HG03442 (cell line): ENCODE results near the gene PBX4.

Experiments used
- ATAC-seq: cut with Tn5 transposase; IDR thresholded peaks from one replicate; pipeline ENCODE4 v1.9.1; 2021; ENCODE audit warnings: mild to moderate bottlenecking, moderate library complexity; ENCODE audit not compliant: unreplicated experiment

PBX4 gene

DNA sequence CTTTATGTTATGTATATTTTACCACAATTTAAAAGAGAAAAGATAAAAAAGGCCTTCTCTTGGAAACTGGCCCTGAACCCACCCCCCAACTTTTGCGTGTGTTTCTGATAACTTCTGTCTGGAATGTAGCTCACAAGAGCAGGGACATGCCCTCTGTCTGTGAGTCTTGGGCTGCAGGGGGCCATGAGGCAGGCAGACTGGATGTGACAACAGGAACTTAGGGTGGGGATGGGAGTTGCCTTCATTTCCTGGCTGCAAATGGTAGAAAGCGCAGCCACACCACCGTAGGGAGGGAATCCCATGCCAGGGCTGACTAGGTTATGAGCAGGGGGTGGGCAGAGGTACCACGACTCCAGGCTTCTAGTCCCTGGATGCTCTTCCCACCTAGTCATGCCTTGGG, 58.6 kb downstream of the PBX4 start:
- ATAC-seq: no peak

DNA sequence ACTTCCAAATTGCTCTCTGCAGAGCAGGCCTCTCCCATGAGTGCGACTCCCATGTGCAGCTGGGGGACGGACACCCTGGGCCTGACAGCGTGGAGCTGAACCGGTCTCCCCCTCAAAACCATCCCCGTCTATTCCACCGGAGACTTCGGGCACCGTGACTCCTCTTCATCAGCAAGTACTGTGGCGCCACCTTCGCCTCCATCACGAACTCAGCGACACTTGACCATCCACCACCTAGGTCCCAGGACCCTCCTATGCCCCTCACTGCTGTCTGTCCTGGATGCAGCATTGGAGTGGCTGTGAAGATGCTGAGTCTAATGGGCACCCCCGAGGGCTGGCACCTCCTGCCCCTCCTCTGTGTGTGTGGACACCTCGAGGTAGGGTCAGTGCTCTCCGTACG, 59.9 kb downstream of the PBX4 start:
- no peak for ATAC-seq

DNA sequence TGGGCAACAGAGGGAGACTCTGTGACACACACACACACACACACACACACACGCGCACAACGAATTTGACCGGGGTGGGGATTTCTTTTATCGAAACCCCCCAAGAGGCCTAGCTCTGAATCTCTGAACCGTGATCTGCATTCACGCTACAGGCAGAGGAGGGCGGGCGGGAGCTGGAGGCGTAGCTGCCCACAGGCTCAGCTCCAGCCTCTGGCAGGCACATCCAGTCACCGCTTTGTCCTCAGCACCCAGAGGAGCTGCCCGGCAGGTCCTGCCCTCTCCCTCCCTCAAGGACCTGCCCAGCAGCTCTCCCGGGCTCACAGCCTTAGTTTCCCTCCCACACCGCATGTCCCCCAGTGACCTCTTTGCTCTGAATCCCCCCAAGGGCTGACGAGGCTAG, 60.4 kb downstream of the PBX4 start:
- no peak for ATAC-seq

DNA sequence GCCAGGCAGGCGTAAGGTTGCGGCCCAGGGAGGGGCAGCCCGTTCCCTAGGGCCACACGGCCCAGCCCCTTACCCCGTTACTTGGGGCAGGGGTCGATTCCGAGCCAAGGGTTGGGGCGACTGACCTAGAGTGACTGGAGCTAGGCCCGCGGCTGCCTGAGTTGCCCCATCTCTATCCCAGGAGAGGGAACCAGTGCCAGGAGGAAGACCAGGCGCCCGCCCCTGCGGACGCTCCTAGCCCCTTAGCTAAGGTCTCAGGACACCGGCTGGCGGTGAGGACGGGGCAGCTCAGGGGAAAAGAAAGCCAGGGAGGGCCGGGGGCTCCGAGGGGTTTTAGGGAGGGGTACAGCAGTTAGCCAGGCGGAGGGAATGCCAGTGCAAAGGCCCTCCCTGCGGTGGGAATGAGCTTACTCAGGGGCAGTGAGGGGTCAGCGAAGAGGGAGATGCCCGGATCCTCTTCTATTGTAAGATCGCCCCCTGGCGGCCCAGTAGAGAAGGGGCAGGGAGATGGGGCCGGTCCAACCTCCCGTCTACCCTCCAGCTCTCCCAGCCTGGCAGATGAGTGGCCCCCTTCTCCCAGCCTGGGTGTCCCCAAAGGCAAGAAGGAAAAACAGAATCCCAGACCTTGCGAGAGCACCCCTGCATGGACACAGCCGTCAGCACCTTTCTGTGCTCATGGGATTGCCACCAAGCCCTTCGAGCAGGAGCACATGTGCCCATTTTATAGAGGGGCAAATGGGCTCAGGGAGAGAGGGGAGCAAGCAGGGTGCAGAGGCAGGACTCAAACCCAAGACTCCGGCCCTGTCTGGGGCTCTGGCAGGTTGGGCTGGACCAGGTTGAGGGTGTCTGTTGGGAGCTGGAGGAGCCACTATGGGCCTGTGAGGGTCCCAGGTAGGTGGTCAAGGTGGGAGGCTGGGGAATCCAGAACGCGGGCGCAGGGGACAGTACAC, 64.1 kb downstream of the PBX4 start:
- ATAC-seq: peak; percentile 50

DNA sequence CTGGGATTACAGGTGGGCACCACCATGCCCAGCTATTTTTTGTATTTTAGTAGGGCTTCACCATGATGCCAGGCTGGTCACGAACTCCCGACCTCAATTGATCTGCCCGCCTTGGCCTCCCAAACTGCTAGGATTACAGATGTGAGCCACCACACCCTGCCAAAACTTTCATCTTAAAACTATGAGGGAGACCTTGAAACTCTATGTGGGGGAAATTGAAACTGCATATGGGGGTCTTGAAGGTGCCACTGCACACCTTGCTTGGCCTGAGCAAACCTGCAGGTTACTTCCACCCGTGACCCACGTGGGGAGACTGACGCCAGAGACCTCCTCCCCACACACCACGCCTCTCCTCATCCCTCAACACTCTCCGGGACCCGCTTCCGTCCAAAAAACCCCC, 64.8 kb downstream of the PBX4 start:
- no peak for ATAC-seq

DNA sequence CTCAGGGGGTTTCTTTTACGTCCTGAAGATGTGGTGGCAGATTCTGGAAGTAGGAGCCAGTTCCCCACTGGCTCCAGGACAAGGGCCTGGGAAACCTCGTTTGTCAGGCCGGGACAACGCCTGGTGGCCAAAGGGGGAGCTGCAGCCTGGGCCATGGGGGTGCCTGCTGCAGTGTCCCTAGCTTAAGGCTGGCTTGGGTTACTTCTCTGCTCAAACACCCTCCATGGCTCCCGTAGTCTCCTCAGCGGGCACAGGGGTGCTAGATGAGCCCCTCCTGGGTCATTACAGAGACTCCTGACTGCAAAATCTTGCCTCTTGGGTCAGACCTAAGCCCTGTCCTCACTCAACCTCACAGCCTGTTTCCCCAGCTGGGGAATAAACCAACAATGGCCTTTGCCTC, 65.7 kb downstream of the PBX4 start:
- ATAC-seq: no peak

DNA sequence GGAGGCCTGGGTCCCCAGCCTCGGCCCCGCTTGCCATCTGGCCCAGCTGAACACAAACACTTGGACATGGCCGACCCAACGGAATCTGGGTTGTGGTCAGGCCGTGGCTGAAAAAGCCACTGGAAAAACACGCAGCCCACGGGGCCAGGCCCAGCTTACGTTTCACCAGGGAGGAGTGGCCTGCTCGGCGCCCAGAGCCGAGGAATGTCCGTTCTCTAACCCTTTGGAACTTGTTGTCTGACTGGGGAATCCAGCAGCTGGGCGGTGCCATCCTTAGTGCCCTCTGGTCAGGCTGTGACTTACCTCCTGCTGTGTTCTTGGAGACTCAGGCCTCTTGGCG, 66.7 kb downstream of the PBX4 start:
- no peak for ATAC-seq

DNA sequence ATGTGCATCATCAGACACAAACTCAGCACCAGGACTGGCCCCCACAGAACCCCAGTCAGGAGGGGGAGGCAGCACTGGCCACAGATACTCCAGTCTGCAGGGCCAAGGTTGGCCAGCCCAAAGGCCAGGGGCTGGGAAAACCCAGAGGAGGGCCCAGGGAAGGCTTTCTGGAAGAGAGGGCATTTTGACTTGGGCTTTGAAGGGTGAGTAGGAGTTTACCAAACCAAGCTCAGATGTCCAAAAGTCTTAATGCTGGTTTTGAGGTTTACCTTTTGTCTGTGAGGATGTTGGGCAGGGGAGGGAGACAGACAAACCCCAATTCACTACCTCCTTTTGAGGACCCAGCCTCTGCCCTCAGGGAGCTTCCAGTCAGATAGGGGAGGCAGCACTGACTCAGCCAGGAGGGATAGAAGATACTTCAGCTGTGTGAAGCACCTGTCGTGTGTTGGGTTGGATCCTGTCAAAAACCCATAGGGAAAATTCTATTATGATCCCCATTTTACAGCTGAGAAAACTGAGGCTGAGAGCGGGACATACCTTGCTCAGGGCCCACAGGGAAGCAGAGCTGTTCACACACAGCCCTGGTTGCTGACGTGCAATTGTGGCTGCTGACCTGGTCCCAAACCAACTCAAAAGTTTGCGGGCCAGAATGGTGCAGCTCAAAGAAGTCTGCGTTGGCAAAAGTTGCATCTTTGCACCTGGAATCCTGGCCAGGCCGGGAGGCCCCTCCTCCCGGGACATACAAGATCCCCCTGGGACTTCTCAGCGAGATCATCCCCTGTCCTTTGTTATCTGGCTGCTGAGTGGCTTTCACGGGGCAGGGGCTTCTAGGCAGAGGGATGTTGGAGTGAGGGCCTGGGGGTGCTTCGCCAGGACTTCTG, 67.3 kb downstream of the PBX4 start:
- ATAC-seq: no peak

DNA sequence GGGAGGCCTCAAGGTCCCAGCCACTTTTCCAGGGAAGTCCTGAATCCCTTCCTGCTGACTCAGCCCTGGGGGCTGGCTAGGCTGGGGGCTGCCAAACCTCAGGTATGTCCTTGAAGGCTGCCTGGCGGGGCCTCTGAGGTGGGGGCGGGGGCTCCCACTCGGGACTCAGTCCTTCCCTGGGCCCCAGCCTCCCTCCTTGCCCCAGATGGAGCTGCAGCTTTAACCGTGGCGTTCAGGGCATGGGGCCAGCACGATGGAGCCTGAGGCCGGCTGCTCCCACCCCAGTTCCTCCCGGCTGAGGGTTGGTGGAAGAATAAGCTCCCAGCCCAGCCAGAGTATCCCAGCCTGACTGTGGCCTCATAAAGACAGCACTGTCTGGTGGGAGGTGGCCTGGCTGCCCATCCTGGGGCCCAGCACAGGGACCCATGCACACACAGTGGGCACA, 68.0 kb downstream of the PBX4 start:
- ATAC-seq: no peak

DNA sequence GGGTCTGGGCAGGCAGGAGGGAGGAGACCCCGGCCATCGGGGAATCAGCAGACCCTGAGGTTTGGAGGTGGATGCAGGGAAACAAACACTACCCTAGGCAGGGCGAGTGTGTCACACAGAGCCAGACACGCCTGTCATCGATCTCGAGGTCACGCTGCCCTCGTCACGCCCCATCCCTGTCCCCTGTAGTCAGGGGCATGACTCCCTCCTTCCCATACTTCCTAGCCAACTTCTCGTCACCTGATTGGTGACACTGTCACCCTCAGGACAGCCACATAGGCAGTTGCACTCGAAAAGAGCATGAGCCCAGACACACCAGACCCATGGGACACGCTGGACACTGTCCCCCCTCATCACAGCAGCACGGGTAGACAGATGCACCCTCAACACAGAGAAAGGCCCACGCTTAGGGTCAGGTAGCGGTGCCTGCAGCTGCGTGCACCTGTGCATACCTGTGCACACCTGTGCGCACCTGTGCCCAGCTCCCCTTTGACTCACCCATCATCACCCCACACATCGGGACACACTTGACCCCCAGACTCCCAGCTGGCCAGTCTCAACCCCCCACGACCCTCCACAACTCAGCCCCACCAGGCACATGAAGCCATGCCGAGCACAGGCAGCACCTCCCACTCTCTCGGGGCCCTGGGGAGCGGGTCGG, 68.6 kb downstream of the PBX4 start:
- no peak for ATAC-seq

DNA sequence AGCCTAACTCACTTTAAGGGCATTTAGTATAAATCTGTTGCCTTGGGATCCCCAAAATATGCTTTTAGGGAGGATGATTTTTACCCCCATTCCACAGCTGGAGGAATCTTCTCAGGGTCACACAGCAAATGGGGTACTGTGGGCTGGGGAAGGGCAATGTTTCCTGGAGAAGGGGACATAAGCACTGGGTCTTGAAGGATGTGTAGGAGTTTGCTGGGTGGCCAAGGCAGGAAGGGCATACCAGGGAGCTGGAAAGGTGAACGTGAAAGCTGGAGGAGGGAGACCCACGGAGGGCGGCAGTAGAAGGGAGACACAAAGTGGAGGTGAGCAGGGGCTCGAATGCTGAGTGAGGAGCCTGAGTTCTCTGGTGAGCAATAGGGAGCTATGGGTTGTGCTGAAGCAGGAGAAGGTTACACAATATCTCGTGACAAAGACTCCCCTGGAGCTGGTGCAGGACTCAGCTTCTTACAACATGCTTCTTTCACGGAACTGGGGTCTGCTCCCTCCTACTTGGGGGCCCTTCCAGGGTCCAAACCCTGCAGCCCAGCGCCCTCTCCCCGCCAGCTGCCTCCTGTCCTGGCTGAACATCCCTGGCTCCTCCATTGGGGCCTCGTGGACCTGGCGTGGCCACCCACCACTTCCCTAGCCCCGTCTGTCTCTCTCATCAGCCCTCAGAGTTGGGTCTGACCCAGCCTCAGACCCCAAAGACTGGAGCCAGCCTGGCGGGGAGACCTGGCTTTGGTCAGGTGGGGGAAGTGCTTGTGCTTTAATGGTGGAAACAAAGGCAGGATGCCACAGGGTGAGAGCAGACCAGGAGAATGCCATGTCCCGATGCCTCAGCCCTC, 69.3 kb downstream of the PBX4 start:
- no peak for ATAC-seq

DNA sequence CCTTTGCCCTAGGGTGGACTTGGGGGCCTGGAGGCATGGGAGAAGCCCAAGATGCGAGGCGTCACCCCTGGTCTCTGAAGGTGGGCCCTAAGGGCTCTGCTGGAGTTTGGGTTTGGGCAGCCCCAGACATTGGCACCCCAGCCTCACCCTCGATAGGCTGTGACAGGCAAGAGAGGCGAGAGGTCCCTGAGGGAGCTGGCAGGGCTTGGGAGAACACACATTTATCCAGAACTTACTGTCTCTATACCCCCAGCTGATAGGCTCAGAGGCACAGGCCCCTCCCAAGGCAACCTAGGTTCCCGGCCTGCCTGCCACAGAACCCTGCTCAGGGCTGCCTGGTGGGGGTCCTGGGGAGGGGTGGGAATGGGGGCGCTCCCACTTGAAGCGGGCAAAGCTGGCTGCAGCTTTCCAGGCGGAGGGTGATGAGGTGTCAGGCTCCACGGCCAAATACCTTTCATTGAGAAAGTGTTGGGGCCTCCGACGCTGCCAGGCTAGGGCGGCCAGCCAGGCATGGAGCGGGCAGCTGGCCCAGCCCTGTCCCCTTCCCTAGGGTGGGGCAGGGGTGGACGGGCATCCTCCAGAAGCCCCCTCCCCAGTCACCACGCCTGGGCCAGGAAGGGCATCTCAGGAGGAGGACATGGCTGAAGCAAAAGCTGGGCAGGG, 70.7 kb downstream of the PBX4 start:
- no peak for ATAC-seq

DNA sequence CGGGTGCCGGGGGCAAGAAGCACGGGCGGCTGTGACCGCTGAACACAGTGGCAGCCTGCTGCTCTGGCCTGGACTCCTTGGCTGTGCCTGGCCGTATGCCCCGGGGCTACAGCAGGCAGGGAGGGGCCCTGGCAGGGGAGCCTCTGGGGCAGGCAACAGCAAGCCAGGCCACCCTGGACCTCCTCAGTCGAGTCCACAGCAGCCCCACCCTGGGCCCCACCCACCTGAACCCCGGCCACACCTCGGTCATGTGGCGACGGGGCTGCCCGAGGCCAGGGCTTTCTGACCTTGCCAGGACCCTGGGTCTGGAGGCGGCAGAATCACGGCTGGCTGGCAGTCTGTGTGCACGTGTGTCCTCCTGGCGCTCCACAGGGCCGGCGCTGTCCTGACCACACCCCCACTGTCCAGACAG, 71.7 kb downstream of the PBX4 start:
- ATAC-seq: no peak

DNA sequence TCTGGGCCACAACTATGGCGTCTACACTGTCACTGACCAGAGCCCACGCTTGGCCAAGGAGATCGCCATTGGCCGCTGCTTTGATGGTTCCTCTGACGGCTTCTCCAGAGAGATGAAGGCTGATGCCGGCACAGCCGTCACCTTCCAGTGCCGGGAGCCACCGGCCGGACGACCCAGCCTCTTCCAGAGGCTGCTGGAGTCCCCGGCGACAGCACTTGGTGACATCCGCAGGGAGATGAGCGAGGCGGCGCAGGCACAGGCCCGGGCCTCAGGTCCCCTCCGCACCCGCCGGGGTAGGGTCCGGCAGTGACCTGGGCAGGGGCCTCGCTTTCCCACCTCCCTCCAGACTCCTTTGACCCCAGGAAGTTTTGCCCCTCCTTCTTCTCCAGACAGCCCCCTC, 72.8 kb downstream of the PBX4 start:
- ATAC-seq: no peak

DNA sequence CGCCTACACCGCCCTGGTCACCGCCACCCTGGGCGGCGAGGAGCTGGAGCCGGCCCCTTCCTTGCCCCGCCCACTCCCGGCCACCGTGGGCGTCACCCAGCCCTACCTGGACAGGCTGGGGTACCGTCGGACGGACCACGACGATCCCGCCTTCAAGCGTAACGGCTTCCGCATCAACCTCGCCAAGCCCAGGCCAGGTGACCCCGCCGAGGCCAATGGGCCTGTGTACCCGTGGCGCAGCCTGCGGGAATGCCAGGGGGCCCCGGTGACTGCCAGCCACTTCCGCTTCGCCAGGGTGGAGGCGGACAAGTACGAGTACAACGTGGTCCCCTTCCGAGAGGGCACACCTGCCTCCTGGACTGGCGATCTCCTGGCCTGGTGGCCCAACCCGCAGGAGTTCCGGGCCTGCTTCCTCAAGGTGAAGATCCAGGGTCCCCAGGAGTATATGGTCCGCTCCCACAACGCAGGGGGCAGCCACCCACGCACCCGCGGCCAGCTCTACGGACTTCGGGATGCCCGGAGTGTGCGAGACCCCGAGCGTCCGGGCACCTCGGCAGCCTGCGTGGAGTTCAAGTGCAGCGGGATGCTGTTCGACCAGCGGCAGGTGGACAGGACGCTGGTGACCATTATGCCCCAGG, 73.4 kb downstream of the PBX4 start:
- no peak for ATAC-seq

DNA sequence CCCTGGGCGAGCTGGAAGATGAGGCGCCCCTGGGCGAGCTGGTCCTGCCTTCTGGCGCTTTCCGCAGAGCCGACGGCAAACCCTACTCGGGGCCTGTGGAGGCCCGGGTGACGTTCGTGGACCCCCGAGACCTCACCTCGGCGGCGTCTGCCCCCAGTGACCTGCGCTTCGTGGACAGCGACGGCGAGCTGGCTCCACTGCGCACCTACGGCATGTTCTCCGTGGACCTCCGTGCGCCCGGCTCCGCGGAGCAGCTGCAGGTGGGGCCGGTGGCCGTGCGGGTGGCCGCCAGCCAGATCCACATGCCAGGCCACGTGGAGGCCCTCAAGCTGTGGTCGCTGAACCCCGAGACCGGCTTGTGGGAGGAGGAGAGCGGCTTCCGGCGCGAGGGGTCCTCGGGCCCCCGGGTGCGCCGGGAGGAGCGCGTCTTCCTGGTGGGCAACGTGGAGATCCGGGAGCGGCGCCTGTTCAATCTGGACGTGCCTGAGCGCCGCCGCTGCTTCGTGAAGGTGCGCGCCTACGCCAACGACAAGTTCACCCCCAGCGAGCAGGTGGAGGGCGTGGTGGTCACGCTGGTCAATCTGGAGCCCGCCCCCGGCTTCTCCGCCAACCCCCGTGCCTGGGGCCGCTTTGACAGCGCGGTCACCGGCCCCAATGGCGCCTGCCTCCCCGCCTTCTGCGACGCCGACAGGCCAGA, 74.1 kb downstream of the PBX4 start:
- ATAC-seq: no peak

DNA sequence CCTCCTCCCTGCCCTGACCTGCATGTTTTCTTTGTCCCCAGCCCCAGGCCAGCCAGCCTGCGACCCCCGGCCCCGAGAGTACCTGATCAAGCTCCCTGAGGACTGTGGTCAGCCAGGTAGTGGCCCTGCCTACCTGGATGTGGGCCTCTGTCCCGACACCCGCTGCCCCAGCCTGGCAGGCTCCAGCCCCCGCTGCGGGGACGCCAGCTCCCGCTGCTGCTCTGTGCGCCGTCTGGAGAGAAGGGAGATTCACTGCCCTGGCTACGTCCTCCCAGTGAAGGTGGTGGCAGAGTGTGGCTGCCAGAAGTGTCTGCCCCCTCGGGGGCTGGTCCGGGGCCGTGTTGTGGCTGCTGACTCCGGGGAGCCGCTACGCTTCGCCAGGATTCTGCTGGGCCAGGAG, 74.8 kb downstream of the PBX4 start:
- ATAC-seq: no peak

DNA sequence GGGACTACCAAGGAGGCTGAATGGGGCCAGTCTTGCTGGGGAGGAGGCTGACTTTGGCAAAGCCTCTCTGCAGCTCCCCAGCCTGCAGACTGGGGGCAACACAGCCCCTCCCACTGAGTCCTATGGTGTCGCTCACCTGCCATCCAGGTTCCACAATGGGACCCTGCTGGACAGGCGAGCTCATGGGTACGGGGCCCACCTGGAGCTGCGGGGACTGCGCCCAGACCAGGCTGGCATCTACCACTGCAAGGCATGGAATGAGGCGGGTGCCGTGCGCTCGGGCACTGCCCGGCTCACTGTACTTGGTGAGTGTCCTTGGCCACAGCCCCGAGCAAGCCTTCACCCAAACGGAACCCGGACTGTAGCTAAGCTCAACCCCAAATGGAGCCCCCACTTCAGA, 75.4 kb downstream of the PBX4 start:
- no peak for ATAC-seq

DNA sequence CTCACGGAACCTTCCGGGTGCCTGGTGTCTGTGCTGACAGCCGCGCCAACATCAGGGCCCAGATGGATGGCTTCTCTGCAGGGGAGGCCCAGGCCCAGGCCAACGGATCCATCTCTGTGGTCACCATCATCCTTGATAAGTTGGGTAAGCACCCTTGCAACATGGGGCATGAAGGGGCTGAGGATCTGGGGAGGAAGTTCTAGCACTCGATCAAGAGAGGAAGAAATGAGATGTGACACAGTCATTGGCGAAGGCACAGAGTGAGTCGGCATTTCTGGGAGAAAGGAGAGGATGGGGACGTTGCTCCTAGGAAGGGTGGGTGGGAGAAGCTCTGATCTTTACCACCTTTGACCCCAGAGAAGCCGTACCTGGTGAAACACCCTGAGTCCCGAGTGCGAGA, 76.0 kb downstream of the PBX4 start:
- no peak for ATAC-seq
